ENCODE data around the gene AMMECR1L. TPM values are rescaled to one million over a fixed set of nuclear protein-coding genes. Genes with fewer than 3 reads are reported as not detected.

Gene AMMECR1L
- total and polyA plus RNA-seq, 2 experiments from 2014 or later, result 7.8 to 17.7 TPM

GRCh38 chr2:127857265-127857808 lies 28.4 kb downstream of the AMMECR1L start:
- peaks cover 6% of the 10 kb centered on the region; the same call in 2 of the 3 replicates for H3K9me3 Mint-ChIP-seq
- Histone ChIP-seq H3K27ac (ENCODE audit: low read depth) (peak overlapping the region; percentile 81; the same call in 1 of the 2 replicates), H3F3A (replicated peaks; ENCODE audit: low read depth) (peaks cover 10% of the 10 kb centered on the region), H3K9me2 (ENCODE audit: insufficient read depth) (no peaks in the 10 kb centered on the region), H3K4me3 (peak overlapping the region; percentile 100), H3K36me3 (ENCODE audit: insufficient read depth) (0 out of 2 replicates have a peak, but pooled peaks cover 6% of the 10 kb centered on the region), H3K27me3 (ENCODE audit: insufficient read depth) (no peaks in the 10 kb centered on the region), H2AFZ (peak overlapping the region; percentile 76), H3K79me2 (replicated peaks; ENCODE audit: insufficient read depth) (peaks cover 55% of the 10 kb centered on the region), H4K20me1 (replicated peaks; ENCODE audit: insufficient read depth) (peaks cover 27% of the 10 kb centered on the region), H3K4me1 (ENCODE audit: insufficient read depth) (peaks cover 20% of the 10 kb centered on the region), H3K4me2 (peak overlapping the region; percentile 98)
- peaks cover 21% of the 10 kb centered on the region for H3K36me3 Mint-ChIP-seq (ENCODE audit: low read depth)
- H3K27ac Mint-ChIP-seq, result peak overlapping the region; percentile 80
- DNase-seq (ENCODE audit: low spot score), result peak; percentile 57
- TF ChIP-seq ZNF114 (CRISPR knock-in tag; IDR thresholded peaks at IDR 0.05) (no peak), NANOG (IDR thresholded peaks at IDR 0.05; ENCODE audit: borderline replicate concordance) (no peak), CREB1 (CRISPR knock-in tag; IDR thresholded peaks at IDR 0.05; ENCODE audit: low read depth) (no peak), ZNF331 (CRISPR knock-in tag; IDR thresholded peaks at IDR 0.05; ENCODE audit: low read depth) (no peak), EZH2phosphoT487 (IDR thresholded peaks at IDR 0.05; ENCODE audit: unreplicated experiment) (no peak), JUNB (IDR thresholded peaks at IDR 0.05; ENCODE audit: unreplicated experiment) (no peak), ZNF462 (CRISPR knock-in tag; IDR thresholded peaks at IDR 0.05) (no peak), CTCF (conservative IDR thresholded peaks at IDR 0.05; ENCODE audit: low read depth in 2 of 2) (no peak), REST (IDR thresholded peaks at IDR 0.05; ENCODE audit: unreplicated experiment) (no peak)
- ATAC-seq, result peak; percentile 19
- H3K27me3 Mint-ChIP-seq (ENCODE audit: insufficient read depth, low read depth, poor library complexity), result peaks cover 19% of the 10 kb centered on the region
- peaks cover 30% of the 10 kb centered on the region for H3K4me1 Mint-ChIP-seq
- H3K4me3 Mint-ChIP-seq, result peak overlapping the region; percentile 94
